Measurements from ENCODE around the gene SURF4. TPM values are rescaled to one million over a fixed set of nuclear protein-coding genes. Genes with fewer than 3 reads are reported as not detected.

The SURF4 gene
- total RNA-seq, 2 donors from 2014 or later = 178 to 187 TPM

DNA sequence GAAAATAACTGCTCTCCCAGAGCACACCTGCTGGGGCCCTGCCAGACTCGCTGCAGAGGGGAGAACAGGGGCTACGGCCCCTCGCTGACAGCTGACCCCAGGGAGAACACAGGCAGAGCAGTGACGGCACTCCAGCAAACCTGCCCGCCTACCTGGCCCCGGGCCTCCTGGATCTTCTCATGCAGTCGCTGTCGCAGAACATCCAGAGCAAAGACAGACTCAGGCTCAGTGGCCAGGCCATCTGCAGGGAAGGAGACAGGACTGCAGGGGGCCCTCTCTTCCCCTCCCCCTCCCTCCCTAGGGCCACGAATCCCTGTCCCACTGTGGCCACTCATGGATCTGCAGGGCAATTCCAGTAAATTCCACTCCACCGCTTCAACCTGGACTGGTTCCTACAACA lies 42.3 kb downstream of the SURF4 start:
- TF ChIP-seq, protein P1, sequence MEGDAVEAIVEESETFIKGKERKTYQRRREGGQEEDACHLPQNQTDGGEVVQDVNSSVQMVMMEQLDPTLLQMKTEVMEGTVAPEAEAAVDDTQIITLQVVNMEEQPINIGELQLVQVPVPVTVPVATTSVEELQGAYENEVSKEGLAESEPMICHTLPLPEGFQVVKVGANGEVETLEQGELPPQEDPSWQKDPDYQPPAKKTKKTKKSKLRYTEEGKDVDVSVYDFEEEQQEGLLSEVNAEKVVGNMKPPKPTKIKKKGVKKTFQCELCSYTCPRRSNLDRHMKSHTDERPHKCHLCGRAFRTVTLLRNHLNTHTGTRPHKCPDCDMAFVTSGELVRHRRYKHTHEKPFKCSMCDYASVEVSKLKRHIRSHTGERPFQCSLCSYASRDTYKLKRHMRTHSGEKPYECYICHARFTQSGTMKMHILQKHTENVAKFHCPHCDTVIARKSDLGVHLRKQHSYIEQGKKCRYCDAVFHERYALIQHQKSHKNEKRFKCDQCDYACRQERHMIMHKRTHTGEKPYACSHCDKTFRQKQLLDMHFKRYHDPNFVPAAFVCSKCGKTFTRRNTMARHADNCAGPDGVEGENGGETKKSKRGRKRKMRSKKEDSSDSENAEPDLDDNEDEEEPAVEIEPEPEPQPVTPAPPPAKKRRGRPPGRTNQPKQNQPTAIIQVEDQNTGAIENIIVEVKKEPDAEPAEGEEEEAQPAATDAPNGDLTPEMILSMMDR (conservative IDR thresholded peaks at IDR 0.05) = peak; percentile 39
- DNase-seq = no peak
- H3K36me3 Mint-ChIP-seq (ENCODE audit: low read depth) = peaks cover 52% of the 10 kb centered on the region
- no peak overlapping the region for H3K4me3 Mint-ChIP-seq
- Histone ChIP-seq H3K27me3 (ENCODE audit: control insufficient read depth, insufficient read depth, low read length, poor library complexity, severe bottlenecking) (no peaks in the 10 kb centered on the region), H3K9ac (ENCODE audit: extremely low read depth, low read length, poor library complexity, severe bottlenecking) (no peak overlapping the region), H3K4me1 (ENCODE audit: control insufficient read depth, insufficient read depth, low read length) (peaks cover 6% of the 10 kb centered on the region), H3K36me3 (ENCODE audit: control insufficient read depth, insufficient read depth, low read length) (peaks cover 42% of the 10 kb centered on the region), H3K27ac (ENCODE audit: low read depth, low read length) (no peak overlapping the region), H3K9me3 (ENCODE audit: control insufficient read depth, low read length) (no peaks in the 10 kb centered on the region), H3K4me3 (ENCODE audit: low read length) (no peak overlapping the region)
- peaks cover 15% of the 10 kb centered on the region for H3K4me1 Mint-ChIP-seq
- 95 to 97% methylated on average over 5 to 10 of the region's 10 CpGs for WGBS, 2 experiments (ENCODE audit: insufficient coverage in 1 of 2, insufficient read length in 1 of 2)
- H3K9me3 Mint-ChIP-seq = peaks cover 7% of the 10 kb centered on the region
- H3K27ac Mint-ChIP-seq = peak overlapping the region; percentile 58
- peaks cover 2% of the 10 kb centered on the region for H3K27me3 Mint-ChIP-seq (ENCODE audit: insufficient read depth)

DNA sequence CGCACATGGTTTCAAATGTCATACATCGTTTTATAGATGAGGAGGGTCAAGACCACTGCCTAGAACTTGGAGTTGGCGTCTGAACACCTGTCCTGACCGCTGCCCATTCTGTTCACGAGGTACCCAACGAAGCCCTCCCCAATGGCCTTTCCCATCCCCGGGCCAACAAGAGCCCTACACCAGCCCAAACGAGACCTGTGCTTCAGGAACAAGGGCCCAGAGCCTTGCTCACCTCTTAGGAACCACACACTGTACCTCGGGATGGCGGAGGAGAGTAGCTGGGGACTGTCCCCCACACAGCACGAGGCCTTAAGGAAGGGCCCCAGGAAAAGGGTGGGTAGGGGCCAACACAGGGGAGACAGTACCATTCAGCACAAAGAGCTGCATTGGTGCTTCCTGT lies 42.8 kb downstream of the SURF4 start:
- H3K4me1 ChIP-seq (ENCODE audit: control insufficient read depth, insufficient read depth, low read length) = peaks cover 6% of the 10 kb centered on the region
- no peak overlapping the region for H3K9ac ChIP-seq (ENCODE audit: extremely low read depth, low read length, poor library complexity, severe bottlenecking)
- H3K4me3 ChIP-seq (ENCODE audit: low read length) = no peak overlapping the region
- Mint-ChIP-seq H3K27me3 (ENCODE audit: insufficient read depth) (peaks cover 3% of the 10 kb centered on the region), H3K27ac (no peak overlapping the region), H3K9me3 (peaks cover 11% of the 10 kb centered on the region), H3K36me3 (ENCODE audit: low read depth) (peaks cover 51% of the 10 kb centered on the region), H3K4me1 (peaks cover 15% of the 10 kb centered on the region), H3K4me3 (no peak overlapping the region)
- no peak overlapping the region for H3K27ac ChIP-seq (ENCODE audit: low read depth, low read length)
- DNase-seq = no peak
- H3K27me3 ChIP-seq (ENCODE audit: control insufficient read depth, insufficient read depth, low read length, poor library complexity, severe bottlenecking) = no peaks in the 10 kb centered on the region
- H3K36me3 ChIP-seq (ENCODE audit: control insufficient read depth, insufficient read depth, low read length) = peaks cover 42% of the 10 kb centered on the region
- TF ChIP-seq, protein P1 (conservative IDR thresholded peaks at IDR 0.05) = no peak
- WGBS, 2 experiments (ENCODE audit: insufficient coverage in 1 of 2, insufficient read length in 1 of 2) = 95 to 98% methylated on average over 10 to 11 of the region's 11 CpGs
- H3K9me3 ChIP-seq (ENCODE audit: control insufficient read depth, low read length) = no peaks in the 10 kb centered on the region

DNA sequence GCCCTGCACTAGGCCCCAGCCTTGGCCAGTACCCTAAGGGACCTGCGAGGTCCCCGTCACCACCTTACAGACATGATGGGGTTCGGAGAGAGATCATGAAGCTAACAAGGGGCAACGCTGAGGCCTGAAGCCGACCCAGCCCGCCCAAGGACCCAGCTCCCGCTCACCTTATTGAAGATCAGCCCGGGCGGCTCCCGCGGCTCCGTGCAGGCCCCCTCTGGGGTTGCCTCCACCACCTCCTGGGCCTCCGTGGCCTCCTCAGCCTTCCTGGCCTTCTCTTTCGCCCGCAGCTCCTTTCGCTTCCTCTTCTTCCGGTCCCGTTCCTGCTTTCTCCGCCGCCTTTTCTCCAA lies 43.5 kb downstream of the SURF4 start:
- Mint-ChIP-seq H3K4me3 (no peak overlapping the region), H3K4me1 (peaks cover 15% of the 10 kb centered on the region), H3K27ac (no peak overlapping the region), H3K9me3 (peaks cover 18% of the 10 kb centered on the region), H3K27me3 (ENCODE audit: insufficient read depth) (peaks cover 6% of the 10 kb centered on the region), H3K36me3 (ENCODE audit: low read depth) (peaks cover 47% of the 10 kb centered on the region)
- H3K36me3 ChIP-seq (ENCODE audit: control insufficient read depth, insufficient read depth, low read length) = peaks cover 42% of the 10 kb centered on the region
- H3K27ac ChIP-seq (ENCODE audit: low read depth, low read length) = no peak overlapping the region
- no peaks in the 10 kb centered on the region for H3K27me3 ChIP-seq (ENCODE audit: control insufficient read depth, insufficient read depth, low read length, poor library complexity, severe bottlenecking)
- no peak for DNase-seq
- no peaks in the 10 kb centered on the region for H3K9me3 ChIP-seq (ENCODE audit: control insufficient read depth, low read length)
- H3K9ac ChIP-seq (ENCODE audit: extremely low read depth, low read length, poor library complexity, severe bottlenecking) = no peak overlapping the region
- H3K4me3 ChIP-seq (ENCODE audit: low read length) = no peak overlapping the region
- 90 to 91% methylated on average over 20 of the region's 20 CpGs for WGBS, 2 experiments (ENCODE audit: insufficient coverage in 1 of 2, insufficient read length in 1 of 2)
- TF ChIP-seq, protein P1 (conservative IDR thresholded peaks at IDR 0.05) = no peak
- peaks cover 6% of the 10 kb centered on the region for H3K4me1 ChIP-seq (ENCODE audit: control insufficient read depth, insufficient read depth, low read length)

Data from endodermal cell (in vitro differentiated cells).